ENCODE results near the gene ADCK1. TPM values are rescaled to one million over a fixed set of nuclear protein-coding genes. Genes with fewer than 3 reads are reported as not detected.
"Not testable (repeated sequence)": the region's sequence is repeated elsewhere in the genome, so short reads cannot be mapped to it uniquely, and the experiment has no call there.

Gene ADCK1
- total and polyA plus RNA-seq, 4 donors = 5.7 to 8.8 (median 7.0) TPM

- no peak overlapping the region for H3K9ac ChIP-seq (ENCODE audit: insufficient read depth in 1 of 2, low read length in 2 of 2)
- peaks cover 0 to 5% (median 0%) of the 10 kb centered on the region in 4 donors for H3K9me3 ChIP-seq (ENCODE audit: control insufficient read depth in 4 of 4, insufficient read depth in 3 of 4, low read length in 3 of 4)
- ATAC-seq (ENCODE audit: insufficient read depth, low FRiP score) (no peak), DNase-seq (no peak)
- peaks cover 0 to 5% (median 0%) of the 10 kb centered on the region in 5 donors for H3K4me1 ChIP-seq (ENCODE audit: control insufficient read depth in 5 of 5, insufficient read depth in 5 of 5, low read length in 5 of 5)
- no peak for TF ChIP-seq CTCF (IDR thresholded peaks at IDR 0.05; ENCODE audit: control extremely low read depth, extremely low read depth)
- no peak overlapping the region for H3K27ac ChIP-seq (ENCODE audit: low read depth in 1 of 2, low read length in 1 of 2)
- peaks cover 0 to 5% (median 1%) of the 10 kb centered on the region in 4 donors for H3K36me3 ChIP-seq (ENCODE audit: control insufficient read depth in 4 of 4, insufficient read depth in 4 of 4, low read length in 4 of 4)
- H3K27me3 ChIP-seq (ENCODE audit: control insufficient read depth in 3 of 3, insufficient read depth in 3 of 3, low read length in 2 of 3) = no peaks in the 10 kb centered on the region
- 92 to 94% methylated on average over 3 of the region's 3 CpGs for WGBS, 2 donors
- H3K4me3 ChIP-seq = no peak overlapping the region
Measured at GRCh38 chr14:77886010-77886409, 86.1 kb downstream of the ADCK1 start.

- not testable (repeated sequence) for H3K27ac ChIP-seq (ENCODE audit: low read depth in 1 of 2, low read length in 1 of 2); DNase-seq; H3K4me3 ChIP-seq; H3K27me3 ChIP-seq (ENCODE audit: control insufficient read depth in 3 of 3, insufficient read depth in 3 of 3, low read length in 2 of 3); H3K9me3 ChIP-seq (ENCODE audit: control insufficient read depth in 4 of 4, insufficient read depth in 3 of 4, low read length in 3 of 4); H3K36me3 ChIP-seq (ENCODE audit: control insufficient read depth in 4 of 4, insufficient read depth in 4 of 4, low read length in 4 of 4); H3K9ac ChIP-seq (ENCODE audit: insufficient read depth in 1 of 2, low read length in 2 of 2); H3K4me1 ChIP-seq (ENCODE audit: control insufficient read depth in 5 of 5, insufficient read depth in 5 of 5, low read length in 5 of 5); ATAC-seq (ENCODE audit: insufficient read depth, low FRiP score)
- WGBS, 2 donors = 98 to 99% methylated on average over 3 of the region's 3 CpGs
Measured at GRCh38 chr14:77888903-77889302, 89.0 kb downstream of the ADCK1 start.

- Histone ChIP-seq H3K27ac (ENCODE audit: low read depth in 1 of 2, low read length in 1 of 2) (no peak overlapping the region), H3K27me3 (ENCODE audit: control insufficient read depth in 3 of 3, insufficient read depth in 3 of 3, low read length in 2 of 3) (no peaks in the 10 kb centered on the region), H3K4me3 (no peak overlapping the region), H3K36me3 (ENCODE audit: control insufficient read depth in 4 of 4, insufficient read depth in 4 of 4, low read length in 4 of 4) (peaks cover 0 to 5% (median 1%) of the 10 kb centered on the region in 4 donors), H3K4me1 (ENCODE audit: control insufficient read depth in 5 of 5, insufficient read depth in 5 of 5, low read length in 5 of 5) (peaks cover 0 to 1% (median 0%) of the 10 kb centered on the region in 5 donors), H3K9me3 (ENCODE audit: control insufficient read depth in 4 of 4, insufficient read depth in 3 of 4, low read length in 3 of 4) (peaks cover 0 to 5% (median 0%) of the 10 kb centered on the region in 4 donors), H3K9ac (ENCODE audit: insufficient read depth in 1 of 2, low read length in 2 of 2) (no peak overlapping the region)
- WGBS, 2 donors = 91 to 99% methylated on average over 3 of the region's 3 CpGs
- DNase-seq (no peak), ATAC-seq (ENCODE audit: insufficient read depth, low FRiP score) (no peak)
- TF ChIP-seq CTCF (IDR thresholded peaks at IDR 0.05; ENCODE audit: control extremely low read depth, extremely low read depth) = no peak
Measured at GRCh38 chr14:77889971-77890442, 90.1 kb downstream of the ADCK1 start.

DNA sequence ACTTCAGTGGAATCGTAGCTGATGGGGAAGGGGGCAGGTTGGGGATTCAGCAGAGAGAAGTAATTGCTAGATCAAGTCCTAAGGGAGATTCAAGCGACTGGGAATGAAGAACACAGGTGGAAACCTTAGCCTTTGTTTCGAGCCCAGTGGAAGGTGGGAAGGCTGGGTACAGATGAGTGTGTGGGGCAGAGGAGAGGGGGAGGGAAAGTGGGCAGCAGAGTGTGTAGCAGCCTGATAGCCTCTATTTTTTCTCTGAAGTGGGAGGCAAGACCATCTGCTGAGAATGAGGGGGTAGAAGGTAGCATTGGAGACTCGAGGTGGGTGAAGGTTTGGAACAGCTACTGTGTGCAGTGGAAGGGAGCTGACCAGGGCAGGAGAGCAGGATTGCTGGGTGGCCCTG is 91.0 kb downstream of the ADCK1 start:
- peaks cover 0 to 5% (median 1%) of the 10 kb centered on the region in 4 donors for H3K36me3 ChIP-seq (ENCODE audit: control insufficient read depth in 4 of 4, insufficient read depth in 4 of 4, low read length in 4 of 4)
- DNase-seq (no peak), ATAC-seq (ENCODE audit: insufficient read depth, low FRiP score) (no peak)
- no peak overlapping the region for H3K4me3 ChIP-seq
- no peak for TF ChIP-seq CTCF (IDR thresholded peaks at IDR 0.05; ENCODE audit: control extremely low read depth, extremely low read depth)
- peaks cover 0 to 5% (median 0%) of the 10 kb centered on the region in 4 donors for H3K9me3 ChIP-seq (ENCODE audit: control insufficient read depth in 4 of 4, insufficient read depth in 3 of 4, low read length in 3 of 4)
- 88 to 91% methylated on average over 4 of the region's 4 CpGs for WGBS, 2 donors
- no peaks in the 10 kb centered on the region for H3K27me3 ChIP-seq (ENCODE audit: control insufficient read depth in 3 of 3, insufficient read depth in 3 of 3, low read length in 2 of 3)
- no peak overlapping the region for H3K27ac ChIP-seq (ENCODE audit: low read depth in 1 of 2, low read length in 1 of 2)
- no peak overlapping the region for H3K9ac ChIP-seq (ENCODE audit: insufficient read depth in 1 of 2, low read length in 2 of 2)
- peaks cover 0 to 1% (median 0%) of the 10 kb centered on the region in 5 donors for H3K4me1 ChIP-seq (ENCODE audit: control insufficient read depth in 5 of 5, insufficient read depth in 5 of 5, low read length in 5 of 5)

Data from lung (tissue), 12 donors.